Caco-2 (cell line): Measurements from ENCODE around the gene ABAT. TPM values are rescaled to one million over a fixed set of nuclear protein-coding genes. Genes with fewer than 3 reads are reported as not detected.

Experiments used
- Bru-seq: library from RNA; stranded (reverse); fragments of 400-500 nt; gene quantifications from one replicate; lab custom pipeline; 2021; lab: Mats Ljungman, UMichigan
- BruChase-seq, 2 experiments: library from RNA; stranded (reverse); fragments of 400-500 nt; gene quantifications; one replicate each; lab custom pipeline; 2021; lab: Mats Ljungman, UMichigan
- BruUV-seq: library from RNA; stranded (reverse); fragments of 400-500 nt; replicated peaks from 2 replicates; lab custom pipeline; 2021; lab: Mats Ljungman, UMichigan
- CTCF ChIA-PET: fragments of 300-600 bp; sonication (Branson Sonifier 250); formaldehyde crosslinking; loops from one replicate; lab custom pipeline; 2022; ENCODE audit warnings: antibody characterized with exemption; lab: Charles Lee
- POLR2A ChIA-PET: fragments of 300-600 bp; sonication (Branson Sonifier 250); formaldehyde crosslinking; loops from one replicate; lab custom pipeline; 2022; ENCODE audit warnings: antibody characterized with exemption; lab: Charles Lee
- DNase-seq, 2 experiments: peaks; one replicate each; pipeline versions ENCODE4 v3.0.0 to v3.0.0-alpha.2; 2020 to 2022
- H3K27me3 ChIP-seq: replicated peaks from 2 replicates; pipeline ENCODE4 v1.6.0; 2011; ENCODE audit warnings: low read length; ENCODE audit not compliant: control insufficient read depth, insufficient read depth
- H3K36me3 ChIP-seq: 2 replicates; pipeline ENCODE4 v1.5.1; 2011; ENCODE audit warnings: low read length; ENCODE audit not compliant: control insufficient read depth, insufficient read depth
- H3K4me1 ChIP-seq: fragments of 250-450 bp; sonication (Bioruptor Pico); 2 replicates; pipeline ENCODE4 v1.5.1; 2020; ENCODE audit warnings: mild to moderate bottlenecking
- H3K4me3 ChIP-seq: 2 replicates; pipeline ENCODE4 v1.5.1; 2011; ENCODE audit warnings: low read depth, mild to moderate bottlenecking, control low read depth, low read length
- H3K9me3 ChIP-seq: fragments of 250-450 bp; sonication (Bioruptor Pico); 2 replicates; pipeline ENCODE4 v1.5.1; 2020; ENCODE audit warnings: mild to moderate bottlenecking, moderate library complexity
- H3K27ac Mint-ChIP-seq: one replicate; pipeline ENCODE4 v1.8.0; 2022; ENCODE audit warnings: mixed read lengths; ENCODE audit not compliant: unreplicated experiment
- H3K27me3 Mint-ChIP-seq: one replicate; pipeline ENCODE4 v1.8.0; 2022; ENCODE audit warnings: mixed read lengths; ENCODE audit not compliant: insufficient read depth, unreplicated experiment
- H3K36me3 Mint-ChIP-seq: one replicate; pipeline ENCODE4 v1.8.0; 2022; ENCODE audit warnings: mild to moderate bottlenecking, mixed read lengths; ENCODE audit not compliant: insufficient read depth, unreplicated experiment
- H3K4me1 Mint-ChIP-seq: one replicate; pipeline ENCODE4 v1.8.0; 2022; ENCODE audit warnings: low read depth, mixed read lengths; ENCODE audit not compliant: unreplicated experiment
- H3K4me3 Mint-ChIP-seq: one replicate; pipeline ENCODE4 v1.8.0; 2022; ENCODE audit warnings: mild to moderate bottlenecking, moderate library complexity, mixed read lengths; ENCODE audit not compliant: unreplicated experiment
- H3K9me3 Mint-ChIP-seq: one replicate; pipeline ENCODE4 v1.8.0; 2022; ENCODE audit warnings: mixed read lengths; ENCODE audit not compliant: unreplicated experiment
- intact Hi-C: fragments of 100-400 bp; cut with micrococcal nuclease; formaldehyde crosslinking; loops from one replicate; pipeline ENCODE4 v1.10.0; 2022; ENCODE audit not compliant: unreplicated experiment
- long read RNA-seq: library from polyadenylated mRNA; stranded (forward); transcript quantifications from one replicate; pipeline ENCODE4 v2.0.0, GENCODE V29; 2022
- total RNA-seq: library from RNA; stranded (reverse); gene quantifications from 2 replicates; pipeline ENCODE4 v1.2.3, GENCODE V29; 2022
- TF ChIP-seq, protein P1 (sequence below), 2 experiments: fragments of 200-600 bp in 1 of 2; IDR thresholded peaks; 1 replicate in 1 of 2; 2 replicates in 1 of 2; pipeline versions ENCODE4 v1.5.1 to v1.8.0; 2011 to 2022; ENCODE audit warnings: antibody characterized with exemption in 1 of 2, control low read depth in 1 of 2, inconsistent platforms in 1 of 2, low read depth in 1 of 2, low read length in 1 of 2, mild to moderate bottlenecking in 1 of 2, moderate library complexity in 1 of 2; ENCODE audit not compliant: insufficient read depth in 1 of 2, severe bottlenecking in 1 of 2, unreplicated experiment in 1 of 2

Gene ABAT
- total RNA-seq (28.8 and 34.9 TPM in 2 replicates), Bru-seq, nascent RNA (percentile 62 among the genes with signal in this experiment), BruChase-seq, experiment 1, labeled RNA remaining after a 2-hour chase (percentile 65 among the genes with signal in this experiment), BruChase-seq, experiment 2, labeled RNA remaining after a 6-hour chase (percentile 72 among the genes with signal in this experiment)
- long read RNA-seq, full-length matches to known transcripts, result 3 of 18 reads
- long read RNA-seq, partial matches to known transcripts, result 8 of 18 reads
- long read RNA-seq, other reads (novel, unspliced or antisense), result 7 of 18 reads

DNA sequence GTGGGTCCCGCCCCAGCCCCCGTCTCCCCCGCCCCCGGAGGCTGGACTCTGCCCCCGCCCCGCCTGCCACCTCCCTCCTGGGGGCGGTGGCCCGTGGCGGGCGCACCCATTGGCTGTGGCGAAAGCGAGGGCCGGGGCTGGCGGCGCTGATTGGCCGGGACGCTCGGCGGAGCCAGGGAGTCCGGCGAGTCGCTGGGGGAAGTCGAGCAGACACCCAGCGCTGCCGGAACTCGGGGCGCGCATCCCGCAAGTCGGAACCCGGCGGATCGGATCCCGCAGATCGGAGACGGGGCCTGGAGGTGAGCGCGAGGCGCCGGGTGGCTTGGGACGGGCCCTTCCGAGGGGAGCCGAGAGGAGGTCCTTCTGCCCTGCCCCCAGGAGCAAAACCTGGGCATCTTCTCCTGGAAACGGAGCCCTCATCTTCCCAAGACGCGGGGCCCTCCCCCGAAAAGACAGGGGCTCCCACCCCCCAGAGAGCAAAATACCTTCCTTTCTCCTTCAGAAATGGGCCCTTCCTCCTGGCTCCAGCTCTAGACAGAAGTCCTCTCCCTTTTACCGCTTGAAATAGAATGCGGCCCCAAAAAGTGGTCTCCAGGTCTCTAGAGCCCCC is at the start of gene ABAT:
ABAT (plus strand) TSS at position 205 of the 610 bp plus-strand sequence. CDS start 61,123 bp downstream, outside the sequence.
- no TSS peak for BruUV-seq
- peaks cover 24% of the 10 kb centered on the region for H3K36me3 Mint-ChIP-seq
- peaks cover 19% of the 10 kb centered on the region for H3K4me1 Mint-ChIP-seq
- ChIA-PET CTCF (no interaction called here), POLR2A (interaction anchor here (0.6 to 1.0 kb wide), 2 partner anchors 195 to 283 kb away, joined by 3 to 10 read pairs; partner anchors contain the start of gene CARHSP1)
- peak within 1 kb of the TSS; percentile 35 for H3K27ac Mint-ChIP-seq
- H3K9me3 ChIP-seq, result no peaks in the 10 kb centered on the region
- H3K27me3 Mint-ChIP-seq, result no peaks in the 10 kb centered on the region
- intact Hi-C loops, result loop anchor here (5.0 kb wide), 1 partner anchor 188 kb away; no protein-coding TSS in a partner anchor
- TF ChIP-seq, protein P1, sequence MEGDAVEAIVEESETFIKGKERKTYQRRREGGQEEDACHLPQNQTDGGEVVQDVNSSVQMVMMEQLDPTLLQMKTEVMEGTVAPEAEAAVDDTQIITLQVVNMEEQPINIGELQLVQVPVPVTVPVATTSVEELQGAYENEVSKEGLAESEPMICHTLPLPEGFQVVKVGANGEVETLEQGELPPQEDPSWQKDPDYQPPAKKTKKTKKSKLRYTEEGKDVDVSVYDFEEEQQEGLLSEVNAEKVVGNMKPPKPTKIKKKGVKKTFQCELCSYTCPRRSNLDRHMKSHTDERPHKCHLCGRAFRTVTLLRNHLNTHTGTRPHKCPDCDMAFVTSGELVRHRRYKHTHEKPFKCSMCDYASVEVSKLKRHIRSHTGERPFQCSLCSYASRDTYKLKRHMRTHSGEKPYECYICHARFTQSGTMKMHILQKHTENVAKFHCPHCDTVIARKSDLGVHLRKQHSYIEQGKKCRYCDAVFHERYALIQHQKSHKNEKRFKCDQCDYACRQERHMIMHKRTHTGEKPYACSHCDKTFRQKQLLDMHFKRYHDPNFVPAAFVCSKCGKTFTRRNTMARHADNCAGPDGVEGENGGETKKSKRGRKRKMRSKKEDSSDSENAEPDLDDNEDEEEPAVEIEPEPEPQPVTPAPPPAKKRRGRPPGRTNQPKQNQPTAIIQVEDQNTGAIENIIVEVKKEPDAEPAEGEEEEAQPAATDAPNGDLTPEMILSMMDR (IDR thresholded peaks at IDR 0.05; ENCODE audit: insufficient read depth in 1 of 2, low read depth in 1 of 2, low read length in 1 of 2, severe bottlenecking in 1 of 2, unreplicated experiment in 1 of 2), result no peak
- H3K27me3 ChIP-seq, result no peaks in the 10 kb centered on the region
- no peaks in the 10 kb centered on the region for H3K36me3 ChIP-seq
- H3K4me1 ChIP-seq, result peaks cover 44% of the 10 kb centered on the region
- peak; percentile 88 to 93 for DNase-seq
- H3K4me3 ChIP-seq, result peak within 1 kb of the TSS; percentile 80
- H3K9me3 Mint-ChIP-seq, result peaks cover under 1% of the 10 kb centered on the region
- peak within 1 kb of the TSS; percentile 83 for H3K4me3 Mint-ChIP-seq

DNA sequence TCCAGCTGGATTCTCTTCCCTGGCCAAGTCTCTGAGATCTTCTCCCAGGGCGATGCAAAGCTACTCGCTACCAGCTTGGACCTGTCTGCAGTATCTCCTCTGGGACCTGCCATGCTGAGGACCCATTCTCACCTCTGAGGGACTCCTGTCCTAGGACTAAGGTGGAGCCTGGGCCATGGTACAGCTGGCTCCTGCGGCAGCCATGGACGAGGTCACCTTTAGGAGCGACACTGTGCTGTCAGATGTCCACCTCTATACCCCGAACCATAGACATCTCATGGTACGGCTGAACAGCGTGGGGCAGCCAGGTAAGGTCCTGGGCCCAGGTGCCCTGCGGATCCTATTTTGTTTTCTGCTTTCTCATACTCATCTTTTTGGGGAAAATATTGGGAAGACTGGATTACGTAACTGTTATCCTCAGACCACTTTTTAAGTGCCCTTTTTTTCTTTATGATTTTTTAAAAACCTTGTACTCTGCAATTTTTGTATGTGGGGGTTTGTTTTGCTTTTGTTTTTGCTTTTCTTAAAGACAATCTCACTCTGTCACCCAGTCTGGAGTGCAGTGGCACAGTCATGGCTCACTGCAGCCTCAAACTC is 48.8 kb upstream of the ABAT start:
- no peaks in the 10 kb centered on the region for H3K9me3 ChIP-seq
- TF ChIP-seq, protein P1 (IDR thresholded peaks at IDR 0.05; ENCODE audit: insufficient read depth in 1 of 2, low read depth in 1 of 2, low read length in 1 of 2, severe bottlenecking in 1 of 2, unreplicated experiment in 1 of 2), result no peak
- intact Hi-C loops, result no loop called here
- no peaks in the 10 kb centered on the region for H3K27me3 Mint-ChIP-seq
- ChIA-PET CTCF (no interaction called here), POLR2A (no interaction called here)
- no peak for DNase-seq
- H3K27me3 ChIP-seq, result no peaks in the 10 kb centered on the region
- H3K4me3 ChIP-seq, result no peak overlapping the region
- no TSS peak for BruUV-seq
- no peak overlapping the region for H3K4me3 Mint-ChIP-seq
- H3K4me1 ChIP-seq, result no peaks in the 10 kb centered on the region
- no peaks in the 10 kb centered on the region for H3K9me3 Mint-ChIP-seq
- H3K36me3 ChIP-seq, result no peaks in the 10 kb centered on the region; the same call in none of the 2 replicates
- H3K27ac Mint-ChIP-seq, result no peak overlapping the region
- peaks cover 28% of the 10 kb centered on the region for H3K36me3 Mint-ChIP-seq
- H3K4me1 Mint-ChIP-seq, result no peaks in the 10 kb centered on the region

DNA sequence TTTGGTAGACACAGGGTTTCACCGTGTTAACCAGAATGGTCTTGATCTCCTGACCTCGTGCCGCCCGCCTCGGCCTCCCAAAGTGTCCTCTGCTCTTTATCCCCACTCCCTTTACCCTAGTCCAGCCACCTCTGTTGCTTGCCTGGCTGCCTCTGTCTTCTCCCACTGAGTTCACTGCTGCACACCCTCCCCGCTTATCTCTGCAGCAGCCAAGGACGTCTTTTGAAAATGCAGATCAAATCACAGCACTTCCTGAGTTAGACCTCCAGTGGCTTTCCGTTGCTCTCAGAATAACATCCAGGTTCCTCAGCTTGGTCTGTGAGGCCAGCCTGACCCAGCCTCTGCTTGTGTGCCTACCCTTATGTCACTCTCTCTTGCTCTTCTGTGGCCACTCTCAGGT is 47.5 kb upstream of the ABAT start:
- CTCF ChIA-PET, result no interaction called here
- no peak overlapping the region for H3K27ac Mint-ChIP-seq
- intact Hi-C loops, result no loop called here
- POLR2A ChIA-PET, result no interaction called here
- peaks cover 36% of the 10 kb centered on the region for H3K36me3 Mint-ChIP-seq
- no TSS peak for BruUV-seq
- no peaks in the 10 kb centered on the region for H3K9me3 ChIP-seq
- no peak overlapping the region for H3K4me3 Mint-ChIP-seq
- no peak overlapping the region for H3K4me3 ChIP-seq
- TF ChIP-seq, protein P1 (IDR thresholded peaks at IDR 0.05; ENCODE audit: insufficient read depth in 1 of 2, low read depth in 1 of 2, low read length in 1 of 2, severe bottlenecking in 1 of 2, unreplicated experiment in 1 of 2), result no peak
- H3K27me3 ChIP-seq, result no peaks in the 10 kb centered on the region
- no peak for DNase-seq
- H3K9me3 Mint-ChIP-seq, result no peaks in the 10 kb centered on the region
- H3K36me3 ChIP-seq, result peaks cover 1% of the 10 kb centered on the region
- no peaks in the 10 kb centered on the region for H3K27me3 Mint-ChIP-seq
- no peaks in the 10 kb centered on the region for H3K4me1 Mint-ChIP-seq
- H3K4me1 ChIP-seq, result no peaks in the 10 kb centered on the region
